H1 (cell line): Measurements from ENCODE around the gene REXO5. TPM values are rescaled to one million over a fixed set of nuclear protein-coding genes. Genes with fewer than 3 reads are reported as not detected.

ENCODE experiments used
- CTCF ChIA-PET: fragments of 300-600 bp; sonication (Branson Sonifier 250); formaldehyde crosslinking; loops from one replicate; lab custom pipeline; 2021; ENCODE audit not compliant: partially characterized antibody; lab: Charles Lee
- POLR2A ChIA-PET: fragments of 300-600 bp; sonication (Branson Sonifier 250); formaldehyde crosslinking; loops from one replicate; lab custom pipeline; 2021; ENCODE audit warnings: inconsistent platforms; ENCODE audit not compliant: partially characterized antibody; lab: Charles Lee
- DNase-seq, 2 experiments: peaks; one replicate each; pipeline versions ENCODE4 v3.0.0 to v3.0.0-alpha.2; 2010 to 2022; ENCODE audit warnings: low spot score in 2 of 2, low read depth in 1 of 2, mixed read lengths in 1 of 2
- FAIRE-seq: peaks from 2 replicates; lab custom pipeline; 2011; peaks lifted over from hg19 to GRCh38; lab: Jason Lieb, UNC
- H2AFZ ChIP-seq: 2 replicates; pipeline ENCODE4 v1.8.1; 2012; ENCODE audit warnings: low read length, inconsistent platforms
- H2AK5ac ChIP-seq: 2 replicates; pipeline ENCODE4 v1.6.1; 2013; ENCODE audit warnings: low read depth, low read length
- H2BK120ac ChIP-seq: replicated peaks from 2 replicates; pipeline ENCODE3; 2013; ENCODE audit warnings: low read depth, low read length, inconsistent platforms
- H2BK12ac ChIP-seq: 2 replicates; pipeline ENCODE4 v1.6.1; 2013; ENCODE audit warnings: low read depth, low read length
- H2BK15ac ChIP-seq: 2 replicates; pipeline ENCODE4 v1.6.1; 2013; ENCODE audit warnings: low read length
- H2BK20ac ChIP-seq: 2 replicates; pipeline ENCODE4 v1.6.1; 2013; ENCODE audit warnings: low read length
- H2BK5ac ChIP-seq: 2 replicates; pipeline ENCODE4 v1.6.1; 2013; ENCODE audit warnings: low read depth, low read length
- H3K14ac ChIP-seq: 2 replicates; pipeline ENCODE4 v1.6.1; 2013; ENCODE audit warnings: inconsistent platforms; ENCODE audit not compliant: insufficient read length
- H3K18ac ChIP-seq: 2 replicates; pipeline ENCODE4 v1.6.1; 2013; ENCODE audit warnings: low read length; ENCODE audit errors: extremely low read depth
- H3K23ac ChIP-seq: 2 replicates; pipeline ENCODE4 v1.6.1; 2013; ENCODE audit warnings: inconsistent platforms; ENCODE audit not compliant: insufficient read length
- H3K23me2 ChIP-seq: 2 replicates; pipeline ENCODE4 v1.6.1; 2013; ENCODE audit warnings: low read depth, low read length
- H3K27ac ChIP-seq: 2 replicates; pipeline ENCODE4 v1.6.1; 2011; ENCODE audit warnings: low read depth, low read length, inconsistent platforms
- H3K27me3 ChIP-seq, 4 experiments: replicated peaks in 1 of 4; 1 replicate in 1 of 4; 2 replicates in 3 of 4; pipeline versions ENCODE4 v1.6.1 to v1.8.1; 2011 to 2013; ENCODE audit warnings: low read length in 3 of 4, mild to moderate bottlenecking in 3 of 4, inconsistent platforms in 2 of 4, mixed read lengths in 2 of 4, moderate library complexity in 1 of 4; ENCODE audit not compliant: control insufficient read depth in 3 of 4, insufficient read depth in 3 of 4; ENCODE audit errors: extremely low read depth in 1 of 4
- H3K36me3 ChIP-seq, 4 experiments: 2 replicates each; pipeline versions ENCODE4 v1.6.1 to v1.8.1; 2011 to 2013; ENCODE audit warnings: mild to moderate bottlenecking in 4 of 4, low read length in 3 of 4, moderate library complexity in 2 of 4, control low read depth in 1 of 4, inconsistent platforms in 1 of 4; ENCODE audit not compliant: insufficient read depth in 4 of 4, control insufficient read depth in 2 of 4
- H3K4ac ChIP-seq: replicated peaks from 2 replicates; pipeline ENCODE3; 2013; ENCODE audit warnings: low read length, low read depth, mixed read lengths, inconsistent platforms; ENCODE audit not compliant: insufficient read length
- H3K4me1 ChIP-seq, 4 experiments: replicated peaks in 1 of 4; 1 replicate in 1 of 4; 2 replicates in 3 of 4; pipeline versions ENCODE4 v1.6.1 to v1.8.1; 2011 to 2013; ENCODE audit warnings: low read length in 3 of 4, inconsistent platforms in 2 of 4, mixed read lengths in 1 of 4; ENCODE audit not compliant: insufficient read depth in 4 of 4, control insufficient read depth in 3 of 4
- H3K4me2 ChIP-seq, 2 experiments: 2 replicates each; pipeline versions ENCODE4 v1.6.1 to v1.8.1; 2011 to 2013; ENCODE audit warnings: low read depth in 2 of 2, low read length in 2 of 2, control low read depth in 1 of 2, inconsistent platforms in 1 of 2, mild to moderate bottlenecking in 1 of 2; ENCODE audit not compliant: insufficient read depth in 1 of 2
- H3K4me3 ChIP-seq, 4 experiments: fragments of 200-600, 300-600 bp in 1 of 4; sonication (generic), shearing (Covaris generic), sonication (Bioruptor Twin) in 1 of 4; 2 replicates each; pipeline versions ENCODE4 v1.5.1 to v1.8.1; 2011 to 2016; ENCODE audit warnings: low read length in 4 of 4, low read depth in 3 of 4, control low read depth in 2 of 4, inconsistent platforms in 2 of 4, mild to moderate bottlenecking in 2 of 4, mixed read lengths in 1 of 4, moderate library complexity in 1 of 4; ENCODE audit not compliant: insufficient read depth in 2 of 4; ENCODE audit errors: extremely low read depth in 1 of 4
- H3K56ac ChIP-seq: replicated peaks from 2 replicates; pipeline ENCODE3; 2013; ENCODE audit warnings: low read depth, mild to moderate bottlenecking, mixed read lengths, low read length, inconsistent platforms; ENCODE audit not compliant: insufficient read length
- H3K79me1 ChIP-seq: 2 replicates; pipeline ENCODE4 v1.6.1; 2013; ENCODE audit warnings: low read depth, low read length, control low read depth
- H3K79me2 ChIP-seq, 2 experiments: 2 replicates each; pipeline versions ENCODE4 v1.6.1 to v1.8.1; 2012 to 2013; ENCODE audit warnings: low read length in 2 of 2, mild to moderate bottlenecking in 2 of 2, inconsistent platforms in 1 of 2; ENCODE audit not compliant: insufficient read depth in 2 of 2, control insufficient read depth in 1 of 2
- H3K9ac ChIP-seq, 4 experiments: replicated peaks in 1 of 4; 1 replicate in 1 of 4; 2 replicates in 3 of 4; pipeline versions ENCODE4 v1.6.1 to v1.8.1; 2011 to 2013; ENCODE audit warnings: low read depth in 3 of 4, low read length in 3 of 4, control low read depth in 2 of 4, mild to moderate bottlenecking in 2 of 4, moderate library complexity in 2 of 4, inconsistent platforms in 1 of 4; ENCODE audit errors: extremely low read depth in 1 of 4
- H3K9me3 ChIP-seq, 2 experiments: 2 replicates each; pipeline versions ENCODE4 v1.6.1 to v1.8.1; 2012 to 2013; ENCODE audit warnings: mild to moderate bottlenecking in 2 of 2, moderate library complexity in 2 of 2, control low read depth in 1 of 2, inconsistent platforms in 1 of 2, low read depth in 1 of 2, low read length in 1 of 2, mixed read lengths in 1 of 2; ENCODE audit not compliant: insufficient read depth in 2 of 2
- H4K20me1 ChIP-seq, 2 experiments: replicated peaks in 1 of 2; 2 replicates each; pipeline versions ENCODE3 to v1.8.1; 2011 to 2013; ENCODE audit warnings: inconsistent platforms in 2 of 2, low read length in 2 of 2, mild to moderate bottlenecking in 1 of 2; ENCODE audit not compliant: insufficient read depth in 2 of 2, control insufficient read depth in 1 of 2
- H4K5ac ChIP-seq: 2 replicates; pipeline ENCODE4 v1.6.1; 2013; ENCODE audit warnings: low read length, low read depth, mixed read lengths, inconsistent platforms; ENCODE audit not compliant: insufficient read length
- H4K8ac ChIP-seq: 2 replicates; pipeline ENCODE4 v1.8.0; 2013; ENCODE audit warnings: mild to moderate bottlenecking, moderate library complexity, low read length, inconsistent platforms; ENCODE audit not compliant: insufficient read depth; ENCODE audit errors: extremely low read depth
- H4K91ac ChIP-seq: replicated peaks from 2 replicates; pipeline ENCODE3; 2013; ENCODE audit warnings: low read length, mixed read lengths, inconsistent platforms; ENCODE audit not compliant: insufficient read length
- NANOG ChIP-seq: IDR thresholded peaks from 2 replicates; pipeline ENCODE4 v1.6.1; 2011; ENCODE audit warnings: low read length, low read depth, mild to moderate bottlenecking, inconsistent platforms; ENCODE audit not compliant: insufficient read depth, poor library complexity, severe bottlenecking
- WGBS, 2 experiments: shearing (Covaris generic) in 1 of 2; methylation state at CpG; one replicate each; pipeline versions ENCODE4 v1.1.6 to v1.1.7; 2013 to 2015; ENCODE audit warnings: low lambda C conversion rate in 2 of 2, mixed read lengths in 2 of 2, inconsistent platforms in 1 of 2, low coverage in 1 of 2, missing lambda C conversion rate in 1 of 2; ENCODE audit not compliant: insufficient replicate concordance in 2 of 2, insufficient coverage in 1 of 2, insufficient read length in 1 of 2; ENCODE audit errors: extremely low coverage in 1 of 2, missing lambda C conversion rate in 1 of 2; 5-methylcytosine and 5-hydroxymethylcytosine counted together
- polyA plus RNA-seq, 7 experiments: library from polyadenylated mRNA; depleted of rRNA in 3 of 7; stranded (reverse) in 5 of 7; unstranded in 2 of 7; fragments of >200 nt in 5 of 7; fragments of 200-250 nt in 2 of 7; gene quantifications; 1 replicate in 5 of 7; 2 replicates in 1 of 7; 4 replicates in 1 of 7; pipeline versions ENCODE4 v1.2.1 to v1.2.3, GENCODE V29; 2011 to 2013; ENCODE audit warnings: missing spikeins in 2 of 7, mixed read lengths in 2 of 7
- total RNA-seq: library from RNA; stranded (reverse); fragmentation: NEBNext Ultra II Directional; extraction: Animal tissue kit (Norgen Biotek cat#: 25700); gene quantifications from 2 replicates; pipeline ENCODE4 v1.2.1, GENCODE V29; 2021

The REXO5 gene
- total and polyA plus RNA-seq, 2 of the 8 experiments (the other 6 are each of a cell fraction or from before 2014, with no cell fraction given): 2.4 to 8.9 TPM

GRCh38 chr16:20821682-20822081, 15.4 kb downstream of the REXO5 start:
- H3K4me1 ChIP-seq: no peaks in the 10 kb centered on the region
- no peak overlapping the region for H4K91ac ChIP-seq
- H2AK5ac ChIP-seq: no peak overlapping the region
- no peak overlapping the region for H2BK15ac ChIP-seq
- no peak overlapping the region for H2BK120ac ChIP-seq
- no peak overlapping the region for H2BK20ac ChIP-seq
- 94% methylated on average over 4 of the region's 4 CpGs; no CpG with 5 or more reads in 1 of the 2 experiments for WGBS, 2 experiments
- H3K4me3 ChIP-seq: no peak overlapping the region
- no peak overlapping the region for H3K9ac ChIP-seq
- H3K9me3 ChIP-seq: no peaks in the 10 kb centered on the region
- H3K36me3 ChIP-seq: peaks cover 0 to 18% (median 0%) of the 10 kb centered on the region in 4 experiments; a peak in 4 of 8 replicates
- no peak overlapping the region for H2BK12ac ChIP-seq
- FAIRE-seq (no peak), DNase-seq (no peak)
- H3K79me1 ChIP-seq: no peaks in the 10 kb centered on the region; the same call in 1 of the 2 replicates
- H3K18ac ChIP-seq: no peak overlapping the region
- no peaks in the 10 kb centered on the region for H3K23me2 ChIP-seq
- H2AFZ ChIP-seq: no peak overlapping the region
- no peak overlapping the region for H3K14ac ChIP-seq
- H4K8ac ChIP-seq: no peak overlapping the region
- CTCF ChIA-PET: no interaction called here
- no peaks in the 10 kb centered on the region for H4K20me1 ChIP-seq
- no peak overlapping the region for H3K27ac ChIP-seq
- no peak overlapping the region for H3K23ac ChIP-seq
- no peak overlapping the region for H4K5ac ChIP-seq
- no peak overlapping the region for H3K56ac ChIP-seq
- no peaks in the 10 kb centered on the region for H3K79me2 ChIP-seq
- no peak overlapping the region for H3K4ac ChIP-seq
- no peak overlapping the region for H3K4me2 ChIP-seq
- no peak overlapping the region for H2BK5ac ChIP-seq
- no peak for TF ChIP-seq NANOG
- H3K27me3 ChIP-seq: no peaks in the 10 kb centered on the region
- POLR2A ChIA-PET: interaction anchor here (0.6 kb wide), 1 partner anchor 1199 kb away, joined by 3 read pairs; no protein-coding TSS in a partner anchor
